ENCODE measurements around the gene CFAP70.
"Not testable (repeated sequence)": the region's sequence is repeated elsewhere in the genome, so short reads cannot be mapped to it uniquely, and the experiment has no call there.

The CFAP70 gene

GRCh38 chr10:73332379-73332778 lies 26.3 kb downstream of the CFAP70 start:
- H3K4me3 ChIP-seq (IDR thresholded peaks at IDR 0.05; ENCODE audit: insufficient read depth, low read depth, low read length), result no peak overlapping the region
- no peaks in the 10 kb centered on the region for H4K20me1 ChIP-seq (ENCODE audit: insufficient read depth)
- no peaks in the 10 kb centered on the region for H3K79me2 ChIP-seq (ENCODE audit: insufficient read depth, low read depth)
- no peak for TF ChIP-seq CTCF (conservative IDR thresholded peaks at IDR 0.05; ENCODE audit: low read depth, low read length)
- no peaks in the 10 kb centered on the region for H3K27me3 ChIP-seq (ENCODE audit: insufficient read depth, low read depth)
- H2AFZ ChIP-seq (ENCODE audit: low read depth), result no peak overlapping the region
- H3K36me3 ChIP-seq (ENCODE audit: insufficient read depth), result no peaks in the 10 kb centered on the region
- H3K27ac ChIP-seq, result no peak overlapping the region
- H3K4me1 ChIP-seq (ENCODE audit: low read depth, poor library complexity, severe bottlenecking), result no peaks in the 10 kb centered on the region
- no peak overlapping the region for H3K4me2 ChIP-seq
- no peak overlapping the region for H3K9ac ChIP-seq

- not testable (repeated sequence) for H3K4me2 ChIP-seq
Observed at GRCh38 chr10:73328523-73328922, 30.1 kb downstream of the CFAP70 start.

GRCh38 chr10:73325290-73325689 lies 33.4 kb downstream of the CFAP70 start:
- H2AFZ ChIP-seq (ENCODE audit: low read depth); H3K27ac ChIP-seq; H3K27me3 ChIP-seq (ENCODE audit: insufficient read depth, low read depth); H3K4me2 ChIP-seq; H3K4me3 ChIP-seq (IDR thresholded peaks at IDR 0.05; ENCODE audit: insufficient read depth, low read depth, low read length); H3K4me1 ChIP-seq (ENCODE audit: low read depth, poor library complexity, severe bottlenecking); H3K9ac ChIP-seq; H3K79me2 ChIP-seq (ENCODE audit: insufficient read depth, low read depth); H3K36me3 ChIP-seq (ENCODE audit: insufficient read depth); H4K20me1 ChIP-seq (ENCODE audit: insufficient read depth): not testable (repeated sequence)

More at GRCh38 chr10:73328523-73328922, 30.1 kb downstream of the CFAP70 start:
- not testable (repeated sequence) for H3K27me3 ChIP-seq (ENCODE audit: insufficient read depth, low read depth); H4K20me1 ChIP-seq (ENCODE audit: insufficient read depth); H3K4me1 ChIP-seq (ENCODE audit: low read depth, poor library complexity, severe bottlenecking); H3K36me3 ChIP-seq (ENCODE audit: insufficient read depth); H2AFZ ChIP-seq (ENCODE audit: low read depth); H3K79me2 ChIP-seq (ENCODE audit: insufficient read depth, low read depth); H3K27ac ChIP-seq; H3K4me3 ChIP-seq (IDR thresholded peaks at IDR 0.05; ENCODE audit: insufficient read depth, low read depth, low read length); H3K9ac ChIP-seq

GRCh38 chr10:73323582-73323981 lies 35.1 kb downstream of the CFAP70 start:
- not testable (repeated sequence) for H3K4me2 ChIP-seq; H3K36me3 ChIP-seq (ENCODE audit: insufficient read depth)

GRCh38 chr10:73310475-73310874 lies 48.2 kb downstream of the CFAP70 start:
- no peak overlapping the region for H3K27ac ChIP-seq
- H2AFZ ChIP-seq (ENCODE audit: low read depth), result no peak overlapping the region
- H3K36me3 ChIP-seq (ENCODE audit: insufficient read depth), result no peaks in the 10 kb centered on the region
- H3K79me2 ChIP-seq (ENCODE audit: insufficient read depth, low read depth), result no peaks in the 10 kb centered on the region
- no peak overlapping the region for H3K9ac ChIP-seq
- H4K20me1 ChIP-seq (ENCODE audit: insufficient read depth), result no peaks in the 10 kb centered on the region
- TF ChIP-seq CTCF (conservative IDR thresholded peaks at IDR 0.05; ENCODE audit: low read depth, low read length), result no peak
- no peak overlapping the region for H3K4me3 ChIP-seq (IDR thresholded peaks at IDR 0.05; ENCODE audit: insufficient read depth, low read depth, low read length)
- H3K4me1 ChIP-seq (ENCODE audit: low read depth, poor library complexity, severe bottlenecking), result no peaks in the 10 kb centered on the region
- H3K4me2 ChIP-seq, result no peak overlapping the region
- no peaks in the 10 kb centered on the region for H3K27me3 ChIP-seq (ENCODE audit: insufficient read depth, low read depth)

More at GRCh38 chr10:73323582-73323981, 35.1 kb downstream of the CFAP70 start:
- H3K79me2 ChIP-seq (ENCODE audit: insufficient read depth, low read depth); H2AFZ ChIP-seq (ENCODE audit: low read depth); H3K4me1 ChIP-seq (ENCODE audit: low read depth, poor library complexity, severe bottlenecking); H3K27ac ChIP-seq; H3K27me3 ChIP-seq (ENCODE audit: insufficient read depth, low read depth); H3K9ac ChIP-seq; H4K20me1 ChIP-seq (ENCODE audit: insufficient read depth); H3K4me3 ChIP-seq (IDR thresholded peaks at IDR 0.05; ENCODE audit: insufficient read depth, low read depth, low read length): not testable (repeated sequence)

GRCh38 chr10:73307203-73307800 lies 51.4 kb downstream of the CFAP70 start:
- TF ChIP-seq CTCF (conservative IDR thresholded peaks at IDR 0.05; ENCODE audit: low read depth, low read length), result no peak
- H3K4me3 ChIP-seq (IDR thresholded peaks at IDR 0.05; ENCODE audit: insufficient read depth, low read depth, low read length), result no peak overlapping the region
- H3K9ac ChIP-seq, result no peak overlapping the region
- H4K20me1 ChIP-seq (ENCODE audit: insufficient read depth), result no peaks in the 10 kb centered on the region
- H3K4me2 ChIP-seq, result no peak overlapping the region
- H3K27me3 ChIP-seq (ENCODE audit: insufficient read depth, low read depth), result no peaks in the 10 kb centered on the region
- no peaks in the 10 kb centered on the region for H3K36me3 ChIP-seq (ENCODE audit: insufficient read depth)
- H3K79me2 ChIP-seq (ENCODE audit: insufficient read depth, low read depth), result no peaks in the 10 kb centered on the region
- H3K4me1 ChIP-seq (ENCODE audit: low read depth, poor library complexity, severe bottlenecking), result no peaks in the 10 kb centered on the region
- H2AFZ ChIP-seq (ENCODE audit: low read depth), result no peak overlapping the region
- H3K27ac ChIP-seq, result no peak overlapping the region

Measured in KMS-11 (cell line).